GM21526 (cell line): Measurements from ENCODE around the gene PAAF1.

Source experiments
- ATAC-seq: cut with Tn5 transposase; IDR thresholded peaks from one replicate; pipeline ENCODE4 v1.9.1; 2021; ENCODE audit warnings: moderate library complexity; ENCODE audit not compliant: unreplicated experiment, low FRiP score

PAAF1 gene

DNA sequence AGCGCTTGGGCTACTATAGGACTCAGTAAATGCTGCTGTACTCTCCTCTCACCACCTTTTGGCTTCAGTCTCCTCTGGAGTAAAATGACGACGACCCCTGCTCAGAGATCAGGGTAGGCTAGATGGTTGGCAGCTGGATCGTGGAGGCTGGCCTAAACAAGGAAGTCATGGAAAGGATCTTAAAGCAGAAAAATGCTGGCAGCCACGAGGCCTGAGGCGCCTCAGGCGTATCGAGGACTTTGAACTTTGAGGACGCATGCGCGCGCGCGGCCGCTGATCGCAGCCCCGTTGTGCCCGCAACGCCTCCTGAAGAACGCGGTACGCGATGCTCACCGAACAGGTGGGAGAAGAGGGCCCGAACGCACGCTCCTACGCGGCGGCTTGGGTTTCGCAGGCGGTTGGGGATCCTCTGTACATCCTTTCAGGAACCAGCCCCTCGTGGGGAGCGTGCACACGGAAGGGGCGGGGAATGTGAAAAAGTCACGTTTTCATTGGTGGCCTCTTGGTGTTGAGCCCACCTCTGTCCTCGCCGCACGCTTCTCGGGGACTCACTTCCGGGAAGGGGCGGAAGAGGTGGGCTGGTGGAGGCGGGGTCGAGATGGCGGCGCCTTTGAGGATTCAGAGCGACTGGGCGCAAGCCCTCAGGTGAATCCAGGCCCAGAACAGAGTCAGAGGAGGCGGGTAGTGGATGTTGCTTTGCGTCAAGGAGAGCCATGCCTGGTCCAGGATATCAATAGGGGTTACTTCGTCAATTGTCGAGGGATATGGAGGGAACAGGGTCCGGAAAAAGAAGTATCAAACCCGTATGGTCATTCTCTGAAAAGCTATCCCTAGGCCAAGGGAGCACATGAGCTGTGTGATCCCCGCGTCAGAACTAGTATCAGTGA lies at the start of gene PAAF1, which contains the start of gene COA4:
Gene PAAF1, plus strand, starts transcription at position 576 of the 887 bp plus-strand sequence. Its CDS starts 23 bp downstream, at position 599.
Gene COA4, minus strand, starts transcription at position 423 of the 887 bp plus-strand sequence. CDS start 3,468 bp downstream, outside the sequence.
- ATAC-seq, result peak; percentile 93

- no peak for ATAC-seq
These were observed 46.5 kb upstream of the PAAF1 start for GRCh38 chr11:73830261-73830660.

GRCh38 chr11:73833067-73833466 lies 43.7 kb upstream of the PAAF1 start:
- ATAC-seq, result no peak

DNA sequence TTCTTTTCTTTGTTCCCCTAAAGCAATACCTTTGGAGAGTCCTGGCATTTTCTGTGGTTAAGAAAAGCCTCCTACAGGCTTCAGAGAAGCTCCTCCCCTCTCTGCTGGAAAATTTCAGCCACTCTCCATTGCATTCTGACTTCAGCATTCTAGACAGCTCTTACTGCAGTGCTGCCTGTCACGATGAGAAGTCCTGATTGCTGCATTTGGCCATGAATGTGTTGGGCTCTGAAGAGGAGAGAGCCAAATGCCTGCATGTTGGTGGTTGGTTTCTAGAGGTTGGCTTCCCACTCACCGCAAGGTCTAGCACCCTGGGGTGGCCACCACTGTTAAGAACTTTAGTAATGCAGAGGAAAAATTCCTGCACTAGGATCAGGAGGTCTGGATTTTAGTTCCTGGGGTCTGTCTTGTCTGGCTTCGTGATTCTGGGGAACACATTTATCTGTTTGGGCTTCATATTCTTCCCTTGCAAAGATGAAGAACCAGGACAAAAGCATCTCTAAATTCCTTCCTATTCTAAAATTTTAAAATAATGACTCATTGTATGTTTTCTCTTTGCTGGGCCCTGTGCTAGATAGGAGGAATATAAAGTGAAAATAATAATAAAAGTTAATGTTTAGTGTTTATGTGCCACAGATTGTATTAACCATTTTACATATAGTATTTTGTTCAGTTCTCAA lies 38.2 kb upstream of the PAAF1 start:
- no peak for ATAC-seq

DNA sequence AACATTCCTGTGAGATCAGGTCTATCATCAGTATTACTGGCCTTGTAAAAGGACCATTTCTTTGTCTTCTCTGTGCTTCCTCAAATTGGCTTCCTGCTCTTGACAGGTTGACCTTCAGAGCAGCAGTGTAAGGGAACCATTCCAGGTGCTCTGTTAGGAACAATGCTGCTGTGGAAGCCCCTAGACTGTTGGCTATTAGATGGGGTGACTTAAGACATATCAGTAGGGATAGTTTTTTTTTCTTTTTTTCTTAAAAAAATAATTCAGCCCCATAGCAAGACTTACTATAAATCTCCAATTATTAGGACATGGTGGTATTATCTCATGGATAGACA lies 37.7 kb upstream of the PAAF1 start:
- ATAC-seq, result no peak

GRCh38 chr11:73851046-73851764 lies 25.6 kb upstream of the PAAF1 start:
- ATAC-seq, result no peak

GRCh38 chr11:73852049-73852448 lies 24.8 kb upstream of the PAAF1 start:
- no peak for ATAC-seq

- ATAC-seq, result no peak
These were observed 22.1 kb upstream of the PAAF1 start for GRCh38 chr11:73854680-73855079.

GRCh38 chr11:73856031-73856567 lies 20.7 kb upstream of the PAAF1 start:
- ATAC-seq, result no peak

- no peak for ATAC-seq
These were observed 17.1 kb upstream of the PAAF1 start for GRCh38 chr11:73859671-73860070.

GRCh38 chr11:73860202-73860601 lies 16.6 kb upstream of the PAAF1 start:
- no peak for ATAC-seq

- ATAC-seq, result no peak
These were observed 13.8 kb upstream of the PAAF1 start for GRCh38 chr11:73862986-73863385.

GRCh38 chr11:73866095-73866579 lies 10.7 kb upstream of the PAAF1 start:
- ATAC-seq, result no peak

GRCh38 chr11:73866586-73866996 lies 10.2 kb upstream of the PAAF1 start:
- ATAC-seq, result no peak

- ATAC-seq, result no peak
These were observed 7.4 kb upstream of the PAAF1 start for GRCh38 chr11:73869332-73869949.

DNA sequence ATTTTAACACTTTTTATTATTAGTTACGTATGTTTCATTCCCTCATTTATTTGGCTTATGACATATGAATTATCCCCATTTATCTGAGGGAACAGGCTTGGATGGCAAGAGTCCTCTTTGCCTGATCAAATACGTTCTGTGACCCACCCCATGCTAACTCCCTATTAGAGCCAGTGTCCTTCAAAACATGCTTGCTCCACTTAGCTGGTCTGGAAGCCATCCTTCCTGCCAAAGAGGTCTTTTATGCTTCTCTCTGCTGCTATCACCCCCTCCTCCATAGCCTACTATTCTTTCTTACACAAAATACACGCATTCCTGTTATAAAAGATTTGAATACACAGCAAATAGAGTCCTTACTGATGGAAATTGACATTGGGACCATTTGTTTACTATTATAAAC lies 6.5 kb upstream of the PAAF1 start:
- ATAC-seq, result no peak

DNA sequence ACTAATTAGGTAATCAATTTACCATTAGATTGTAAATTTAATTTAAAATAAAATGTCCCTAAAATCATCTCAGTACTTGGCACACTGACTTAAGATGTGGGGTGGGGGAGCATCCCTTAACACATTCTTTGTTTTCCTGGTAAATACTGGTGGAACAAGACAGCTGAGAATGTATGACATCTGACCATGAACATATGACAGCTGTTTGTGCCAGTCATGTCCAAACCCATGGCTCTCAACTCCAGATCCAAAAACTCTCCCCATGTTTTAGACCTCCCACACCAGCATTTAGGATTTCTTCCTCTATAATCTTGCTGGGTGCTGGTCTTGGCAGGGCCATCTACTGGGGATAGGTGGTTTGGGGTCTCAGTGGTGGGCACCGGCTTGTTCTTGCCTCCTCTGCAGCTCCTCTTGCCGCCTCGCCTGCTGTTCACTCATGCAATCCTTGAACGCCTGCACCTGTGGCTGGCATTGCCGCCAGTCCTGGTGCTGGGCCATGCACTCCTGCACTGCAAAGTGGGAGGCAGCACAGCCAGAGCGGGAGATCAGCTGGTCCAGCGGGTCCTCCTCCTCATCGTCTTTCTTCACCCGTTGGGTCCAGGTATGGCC lies 3.9 kb upstream of the PAAF1 start:
- no peak for ATAC-seq

DNA sequence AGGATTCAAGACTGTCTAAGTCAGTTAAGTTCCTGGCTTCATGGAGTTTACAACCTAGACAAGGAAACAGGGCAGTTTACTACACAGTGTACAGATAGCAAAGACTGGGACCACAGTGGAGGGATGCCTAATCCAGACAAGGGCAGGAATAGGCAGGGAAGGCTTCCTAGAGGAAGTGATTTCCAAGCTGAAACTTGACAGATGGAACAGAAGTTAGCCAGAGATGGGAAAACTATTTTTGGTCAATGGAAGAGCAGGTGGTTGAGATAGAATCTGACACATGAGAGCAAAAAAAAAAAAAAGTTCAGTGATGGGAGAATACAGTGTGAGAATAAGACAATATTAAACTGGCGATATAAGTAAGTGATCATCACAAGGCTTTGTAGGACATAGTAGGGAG lies 1.4 kb upstream of the PAAF1 start:
- ATAC-seq, result no peak

GRCh38 chr11:73875840-73876239 lies 959 bp upstream of the PAAF1 start:
- no peak for ATAC-seq

DNA sequence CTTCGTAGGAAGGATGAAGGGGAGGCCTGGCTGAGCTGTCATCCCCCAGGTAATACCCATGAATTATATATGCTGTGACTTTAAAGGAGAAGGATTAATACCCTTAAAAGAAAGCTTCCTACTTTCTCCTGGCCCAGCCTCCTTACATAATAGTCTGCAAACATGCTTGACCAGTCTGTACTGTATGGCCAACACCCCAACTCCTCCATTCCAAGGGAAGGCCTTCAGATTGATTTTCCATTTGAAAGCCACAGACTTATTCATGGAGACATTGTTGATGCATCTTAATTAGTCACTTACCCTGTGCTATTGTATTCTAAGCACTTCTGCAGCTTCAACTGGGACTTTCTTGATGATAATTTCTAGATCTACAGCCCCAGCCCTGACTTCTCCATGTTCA lies 2.0 kb downstream of the PAAF1 start:
- no peak for ATAC-seq
